Activated CD8-positive, alpha-beta memory T cell treated with anti-CD3 and anti-CD28 coated beads, Interleukin-2, amount 50 U/mL, for 24 hours (primary cell): Measurements from ENCODE around the gene DTWD2.
"Not testable (repeated sequence)": the region's sequence is repeated elsewhere in the genome, so short reads cannot be mapped to it uniquely, and the experiment has no call there.

Source experiments
- DNase-seq: peaks from one replicate; pipeline ENCODE4 v3.0.0-alpha.2; 2020; ENCODE audit errors: extremely low read depth

The DTWD2 gene

GRCh38 chr5:118987988-118988865, at the start of gene DTWD2:
Gene DTWD2 (minus strand): TSS chr5:118988547. CDS start chr5:118988511, 36 bp downstream.
- peak; percentile 66 for DNase-seq

- DNase-seq = no peak
Measured at GRCh38 chr5:119037496-119038215, 49.3 kb upstream of the DTWD2 start.

GRCh38 chr5:119036101-119036762, 47.9 kb upstream of the DTWD2 start:
- DNase-seq = no peak

GRCh38 chr5:119033135-119033534, 44.8 kb upstream of the DTWD2 start:
- DNase-seq = no peak

GRCh38 chr5:119032656-119033055, 44.3 kb upstream of the DTWD2 start:
- no peak for DNase-seq

- no peak for DNase-seq
Measured at GRCh38 chr5:119031905-119032304, 43.6 kb upstream of the DTWD2 start.

- DNase-seq = no peak
Measured at GRCh38 chr5:119031011-119031886, 42.9 kb upstream of the DTWD2 start.

GRCh38 chr5:119028575-119028974, 40.2 kb upstream of the DTWD2 start:
- DNase-seq = no peak

- no peak for DNase-seq
Measured at GRCh38 chr5:119022773-119023172, 34.4 kb upstream of the DTWD2 start.

- DNase-seq = no peak
Measured at GRCh38 chr5:119022017-119022745, 33.8 kb upstream of the DTWD2 start.

GRCh38 chr5:119021149-119021732, 32.9 kb upstream of the DTWD2 start:
- no peak for DNase-seq

- no peak for DNase-seq
Measured at GRCh38 chr5:119019949-119020348, 31.6 kb upstream of the DTWD2 start.

GRCh38 chr5:119019501-119019900, 31.2 kb upstream of the DTWD2 start:
- DNase-seq = no peak

GRCh38 chr5:119017994-119018393, 29.6 kb upstream of the DTWD2 start:
- no peak for DNase-seq

GRCh38 chr5:119016125-119016774, 27.9 kb upstream of the DTWD2 start:
- DNase-seq = no peak

- DNase-seq = no peak
Measured at GRCh38 chr5:119011186-119011585, 22.8 kb upstream of the DTWD2 start.

- no peak for DNase-seq
Measured at GRCh38 chr5:119010206-119010605, 21.9 kb upstream of the DTWD2 start.

- DNase-seq = no peak
Measured at GRCh38 chr5:119009131-119009530, 20.8 kb upstream of the DTWD2 start.

- DNase-seq = no peak
Measured at GRCh38 chr5:118999696-119000095, 11.3 kb upstream of the DTWD2 start.

- not testable (repeated sequence) for DNase-seq
Measured at GRCh38 chr5:118998861-118999260, 10.5 kb upstream of the DTWD2 start.
